ENCODE results near the gene ABCC1. TPM values are rescaled to one million over a fixed set of nuclear protein-coding genes. Genes with fewer than 3 reads are reported as not detected.

ABCC1 gene
- total RNA-seq, 1 donor from 2014 or later, result 18.1 TPM

DNA sequence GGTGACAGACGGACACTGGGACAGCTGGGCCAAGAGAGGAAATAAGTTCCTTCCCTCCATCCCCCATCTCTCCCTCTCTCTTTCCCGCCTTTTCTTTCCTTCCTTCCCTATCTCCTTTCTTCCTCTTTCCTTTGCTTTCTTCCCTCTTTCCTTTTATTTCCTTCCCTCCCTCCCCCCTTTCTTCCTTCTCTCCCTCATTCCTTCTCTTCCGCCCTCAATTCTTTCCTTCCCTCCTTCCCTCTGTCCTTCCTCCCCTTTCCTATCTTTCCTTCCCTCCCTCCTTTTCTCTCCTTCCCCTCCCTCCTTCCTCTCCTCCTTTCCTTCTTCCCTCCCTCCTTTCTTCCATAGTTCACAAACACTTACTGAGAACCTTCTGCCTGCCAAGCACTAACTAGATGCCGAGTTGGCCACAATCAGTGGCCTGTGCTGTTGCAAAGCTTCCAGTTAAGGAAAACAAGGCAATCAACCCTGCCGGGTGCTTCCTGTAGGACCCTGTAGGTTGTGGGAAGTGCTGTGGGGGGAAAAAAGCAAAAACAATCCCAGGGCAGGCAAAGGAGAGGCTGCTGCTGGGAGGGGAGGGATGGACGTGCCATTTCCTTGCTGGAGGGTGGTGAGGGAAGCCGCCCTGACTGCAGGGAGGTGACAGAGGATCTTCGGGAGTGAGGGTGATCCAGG is 242.2 kb downstream of the ABCC1 start:
- no peak overlapping the region for H3K4me3 ChIP-seq (ENCODE audit: low read depth, low read length)
- no peak for DNase-seq (ENCODE audit: low read depth)
- TF ChIP-seq, protein P1, sequence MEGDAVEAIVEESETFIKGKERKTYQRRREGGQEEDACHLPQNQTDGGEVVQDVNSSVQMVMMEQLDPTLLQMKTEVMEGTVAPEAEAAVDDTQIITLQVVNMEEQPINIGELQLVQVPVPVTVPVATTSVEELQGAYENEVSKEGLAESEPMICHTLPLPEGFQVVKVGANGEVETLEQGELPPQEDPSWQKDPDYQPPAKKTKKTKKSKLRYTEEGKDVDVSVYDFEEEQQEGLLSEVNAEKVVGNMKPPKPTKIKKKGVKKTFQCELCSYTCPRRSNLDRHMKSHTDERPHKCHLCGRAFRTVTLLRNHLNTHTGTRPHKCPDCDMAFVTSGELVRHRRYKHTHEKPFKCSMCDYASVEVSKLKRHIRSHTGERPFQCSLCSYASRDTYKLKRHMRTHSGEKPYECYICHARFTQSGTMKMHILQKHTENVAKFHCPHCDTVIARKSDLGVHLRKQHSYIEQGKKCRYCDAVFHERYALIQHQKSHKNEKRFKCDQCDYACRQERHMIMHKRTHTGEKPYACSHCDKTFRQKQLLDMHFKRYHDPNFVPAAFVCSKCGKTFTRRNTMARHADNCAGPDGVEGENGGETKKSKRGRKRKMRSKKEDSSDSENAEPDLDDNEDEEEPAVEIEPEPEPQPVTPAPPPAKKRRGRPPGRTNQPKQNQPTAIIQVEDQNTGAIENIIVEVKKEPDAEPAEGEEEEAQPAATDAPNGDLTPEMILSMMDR (conservative IDR thresholded peaks at IDR 0.05; ENCODE audit: low read depth, low read length), result no peak

Other genes with a start within 250 kb of the ABCC1 start
- gene MYH11, start 92.6 kb upstream of the ABCC1 start, total RNA-seq, result not detected in 2 replicates
- 39.1 and 48.6 TPM in 2 replicates for gene CEP20, start 61.0 kb upstream of the ABCC1 start, total RNA-seq

All from epithelial cell of proximal tubule (primary cell).